Measurements from ENCODE around the gene ELMO1. TPM values are rescaled to one million over a fixed set of nuclear protein-coding genes. Genes with fewer than 3 reads are reported as not detected.

The ELMO1 gene
- total RNA-seq, 2 donors from 2014 or later, result 66.0 to 72.2 TPM

GRCh38 chr7:37432281-37432920 is 16.3 kb downstream of the ELMO1 start:
- no peak overlapping the region for H3K27ac ChIP-seq
- H3K36me3 ChIP-seq, result no peaks in the 10 kb centered on the region
- H3K4me3 ChIP-seq, result no peak overlapping the region
- no peaks in the 10 kb centered on the region for H3K27me3 ChIP-seq (replicated peaks; ENCODE audit: insufficient read depth)
- no peak for TF ChIP-seq CTCF (IDR thresholded peaks at IDR 0.05)
- H3K4me1 ChIP-seq (ENCODE audit: control insufficient read depth in 1 of 2, low read depth in 2 of 2), result no peaks in the 10 kb centered on the region
- no peaks in the 10 kb centered on the region for H3K9me3 ChIP-seq
- ATAC-seq (ENCODE audit: insufficient number of reproducible peaks, low FRiP score, low read depth) (no peak), DNase-seq (ENCODE audit: low spot score) (no peak)

GRCh38 chr7:37431413-37431812 is 17.3 kb downstream of the ELMO1 start:
- no peaks in the 10 kb centered on the region for H3K4me1 ChIP-seq (ENCODE audit: control insufficient read depth in 1 of 2, low read depth in 2 of 2)
- H3K36me3 ChIP-seq, result no peaks in the 10 kb centered on the region
- no peak for TF ChIP-seq CTCF (IDR thresholded peaks at IDR 0.05)
- H3K4me3 ChIP-seq, result no peak overlapping the region
- DNase-seq (ENCODE audit: low spot score), result no peak
- H3K27ac ChIP-seq, result no peak overlapping the region
- no peak for ATAC-seq (ENCODE audit: insufficient number of reproducible peaks, low FRiP score, low read depth)
- H3K27me3 ChIP-seq (replicated peaks; ENCODE audit: insufficient read depth), result no peaks in the 10 kb centered on the region
- no peaks in the 10 kb centered on the region for H3K9me3 ChIP-seq

GRCh38 chr7:37430640-37431039 is 18.0 kb downstream of the ELMO1 start:
- no peak overlapping the region for H3K4me3 ChIP-seq
- ATAC-seq (ENCODE audit: insufficient number of reproducible peaks, low FRiP score, low read depth), result no peak
- no peaks in the 10 kb centered on the region for H3K27me3 ChIP-seq (replicated peaks; ENCODE audit: insufficient read depth)
- no peak overlapping the region for H3K27ac ChIP-seq
- no peaks in the 10 kb centered on the region for H3K4me1 ChIP-seq (ENCODE audit: control insufficient read depth in 1 of 2, low read depth in 2 of 2)
- no peak for TF ChIP-seq CTCF (IDR thresholded peaks at IDR 0.05)
- no peaks in the 10 kb centered on the region for H3K36me3 ChIP-seq
- H3K9me3 ChIP-seq, result no peaks in the 10 kb centered on the region
- DNase-seq (ENCODE audit: low spot score), result no peak

- no peak for ATAC-seq (ENCODE audit: insufficient number of reproducible peaks, low FRiP score, low read depth)
Measured at GRCh38 chr7:37430171-37430570, 18.5 kb downstream of the ELMO1 start.

GRCh38 chr7:37429435-37429791 is 19.3 kb downstream of the ELMO1 start:
- no peak overlapping the region for H3K27ac ChIP-seq
- H3K36me3 ChIP-seq, result no peaks in the 10 kb centered on the region
- DNase-seq (ENCODE audit: low spot score) (no peak), ATAC-seq (ENCODE audit: insufficient number of reproducible peaks, low FRiP score, low read depth) (no peak)
- TF ChIP-seq CTCF (IDR thresholded peaks at IDR 0.05), result no peak
- no peak overlapping the region for H3K4me3 ChIP-seq
- no peaks in the 10 kb centered on the region for H3K9me3 ChIP-seq
- no peaks in the 10 kb centered on the region for H3K4me1 ChIP-seq (ENCODE audit: control insufficient read depth in 1 of 2, low read depth in 2 of 2)
- H3K27me3 ChIP-seq (replicated peaks; ENCODE audit: insufficient read depth), result no peaks in the 10 kb centered on the region

More at GRCh38 chr7:37430171-37430570, 18.5 kb downstream of the ELMO1 start:
- no peaks in the 10 kb centered on the region for H3K36me3 ChIP-seq
- no peaks in the 10 kb centered on the region for H3K4me1 ChIP-seq (ENCODE audit: control insufficient read depth in 1 of 2, low read depth in 2 of 2)
- H3K9me3 ChIP-seq, result no peaks in the 10 kb centered on the region
- no peak for TF ChIP-seq CTCF (IDR thresholded peaks at IDR 0.05)
- DNase-seq (ENCODE audit: low spot score), result no peak
- H3K27ac ChIP-seq, result no peak overlapping the region
- H3K4me3 ChIP-seq, result no peak overlapping the region
- H3K27me3 ChIP-seq (replicated peaks; ENCODE audit: insufficient read depth), result no peaks in the 10 kb centered on the region

Data from thoracic aorta (tissue), 2 donors.